IPS-18c (cell line): ENCODE measurements around the gene AIMP2.
"Not testable (repeated sequence)": the region's sequence is repeated elsewhere in the genome, so short reads cannot be mapped to it uniquely, and the experiment has no call there.

Experiments used
- H3K4me3 ChIP-seq: 2 replicates; pipeline ENCODE4 v1.7.0; 2013; ENCODE audit warnings: low read depth, mild to moderate bottlenecking, low read length, moderate library complexity; ENCODE audit not compliant: insufficient read depth
- H3K9me3 ChIP-seq: one replicate; pipeline ENCODE4 v1.6.1; 2013; ENCODE audit warnings: mild to moderate bottlenecking, low read length, moderate library complexity; ENCODE audit not compliant: control insufficient read depth, insufficient read depth

The AIMP2 gene

GRCh38 chr7:6057316-6058129 is 48.5 kb downstream of the AIMP2 start:
- Histone ChIP-seq H3K4me3 (no peak overlapping the region; the same call in 1 of the 2 replicates), H3K9me3 (peaks cover 2% of the 10 kb centered on the region)

GRCh38 chr7:6059941-6060340 is 50.9 kb downstream of the AIMP2 start:
- H3K4me3 ChIP-seq, H3K9me3 ChIP-seq: not testable (repeated sequence)

GRCh38 chr7:6071406-6071805 is 62.3 kb downstream of the AIMP2 start:
- Histone ChIP-seq H3K9me3 (no peaks in the 10 kb centered on the region), H3K4me3 (no peak overlapping the region)
